ENCODE data around the gene ZNF407.

ZNF407 gene

DNA sequence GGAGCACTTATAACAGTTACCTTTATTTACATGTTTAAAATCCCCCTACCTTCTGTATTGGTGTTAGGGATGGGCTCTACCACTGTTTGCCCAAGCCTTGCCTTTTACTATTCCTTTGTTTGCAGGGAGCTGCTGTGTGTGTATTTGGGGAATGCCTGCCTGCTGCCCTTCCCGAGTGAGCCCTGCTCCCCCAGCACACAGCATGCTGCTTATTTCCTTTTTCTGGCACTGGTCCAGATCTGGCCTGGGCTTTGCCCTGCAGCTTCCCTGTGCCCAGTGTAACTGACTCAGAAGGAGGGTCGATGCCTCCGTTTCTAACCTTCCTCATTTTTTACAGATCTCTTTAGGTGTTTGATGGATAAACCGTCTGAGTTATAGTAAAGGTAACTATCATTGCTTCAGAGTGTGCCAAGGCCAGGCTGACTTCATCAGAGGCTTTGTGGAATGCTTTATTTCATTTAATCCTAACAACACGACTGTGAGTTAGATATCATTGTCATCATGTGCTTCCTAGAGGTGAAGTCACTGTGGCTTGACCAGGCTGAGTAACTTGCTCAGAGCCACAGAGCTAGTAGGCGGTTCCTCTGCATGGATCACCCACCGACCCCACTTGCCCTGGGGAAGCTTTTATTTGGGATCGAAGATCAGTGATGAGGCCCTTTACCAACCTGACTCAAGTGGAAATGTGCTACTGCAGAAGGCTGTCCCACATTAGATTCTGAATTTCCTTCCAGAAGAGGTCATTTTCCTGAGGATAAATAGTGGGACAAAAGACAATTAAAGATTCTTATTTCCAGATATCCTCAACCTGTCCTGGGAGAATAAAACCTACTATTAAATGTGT is 238.8 kb downstream of the ZNF407 start:
- peak; percentile 62 for DNase-seq

DNA sequence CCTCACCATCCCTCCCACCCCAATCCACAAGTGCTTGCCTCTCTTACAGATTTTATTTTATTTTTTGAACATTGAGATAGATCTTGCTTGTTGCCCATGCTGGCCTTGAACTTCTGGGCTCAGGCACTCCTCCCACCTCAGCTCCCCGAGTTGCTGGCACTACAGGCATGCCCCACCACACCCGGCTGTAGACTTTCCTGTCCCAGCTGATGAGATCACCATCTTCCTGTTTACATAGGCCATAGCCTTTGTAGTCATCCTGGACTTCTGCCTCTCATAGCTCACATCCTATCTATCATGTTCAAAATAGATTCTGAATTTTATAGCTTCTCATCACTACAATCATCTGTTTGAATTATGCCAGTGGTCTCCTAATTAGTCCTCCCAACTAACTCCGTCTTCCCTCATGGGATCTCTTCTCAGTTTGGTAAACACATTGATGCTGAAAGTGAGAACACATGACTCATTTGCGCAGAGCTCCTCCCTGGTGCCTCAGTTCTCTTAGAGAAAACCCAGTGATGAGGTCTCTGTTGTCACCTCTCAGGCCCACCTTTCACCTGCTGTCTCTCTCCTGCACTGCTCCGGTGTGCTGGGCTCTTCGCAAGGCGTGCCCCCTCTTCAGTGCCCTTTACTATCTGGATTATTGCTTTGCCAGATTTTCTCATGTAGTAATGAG is 243.0 kb downstream of the ZNF407 start:
- no peak for DNase-seq

DNA sequence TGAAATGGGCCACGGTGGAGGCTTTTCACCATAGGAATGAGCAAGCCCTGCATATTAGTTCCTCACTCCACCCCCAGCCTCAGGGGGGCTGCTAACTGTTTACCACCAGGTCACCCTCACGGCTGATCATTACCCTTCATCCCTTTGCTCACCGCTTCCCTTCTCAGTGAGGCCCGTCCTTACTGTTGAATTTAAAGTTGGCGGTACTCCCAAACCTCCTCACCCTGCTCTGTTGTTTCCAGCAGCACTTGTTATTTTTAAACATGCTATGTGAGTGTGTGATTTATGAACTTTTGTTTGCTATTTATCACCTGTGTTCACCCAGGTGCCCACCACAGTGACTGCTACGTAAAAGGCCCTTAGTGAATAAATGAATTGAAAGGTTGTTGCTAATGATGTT is 243.6 kb downstream of the ZNF407 start:
- DNase-seq = no peak

DNA sequence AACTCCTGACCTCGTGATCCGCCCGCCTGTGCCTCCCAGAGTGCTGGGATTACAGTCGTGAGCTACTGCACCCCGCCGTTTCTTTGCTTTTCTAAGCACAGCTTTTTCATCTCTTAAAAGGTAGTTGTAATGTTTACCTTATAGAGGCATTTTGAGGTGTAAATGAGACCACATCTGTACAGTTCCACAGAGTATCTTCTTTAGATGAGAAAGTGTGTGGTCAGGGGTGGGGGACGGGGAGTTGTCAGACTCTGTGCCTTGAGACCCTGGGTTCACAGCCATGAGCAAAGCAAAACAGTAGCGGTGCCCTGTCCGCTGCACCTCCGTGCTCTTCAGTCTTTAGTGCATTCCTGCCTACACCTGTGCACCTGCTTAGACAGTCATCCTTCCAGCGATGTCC is 251.6 kb downstream of the ZNF407 start:
- no peak for DNase-seq

DNA sequence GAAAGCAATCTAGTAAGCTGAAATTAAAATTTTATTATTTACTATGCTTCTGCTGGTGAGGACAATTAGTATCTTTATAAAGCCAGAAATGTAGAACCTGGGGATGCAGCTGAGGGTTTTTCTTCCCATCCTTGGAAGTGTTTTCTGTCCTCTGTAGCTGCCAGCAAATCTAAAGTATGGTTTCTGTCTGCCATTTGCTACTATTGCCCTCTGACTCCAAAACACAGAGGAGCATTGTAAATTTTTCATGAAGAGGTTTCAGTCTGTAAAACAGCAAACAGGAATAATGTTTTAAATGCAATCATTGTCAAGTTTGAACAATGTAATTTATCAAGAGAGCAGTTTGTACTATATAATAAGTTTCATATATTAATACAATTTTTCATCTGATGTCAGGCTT is 258.8 kb downstream of the ZNF407 start:
- no peak for DNase-seq

DNA sequence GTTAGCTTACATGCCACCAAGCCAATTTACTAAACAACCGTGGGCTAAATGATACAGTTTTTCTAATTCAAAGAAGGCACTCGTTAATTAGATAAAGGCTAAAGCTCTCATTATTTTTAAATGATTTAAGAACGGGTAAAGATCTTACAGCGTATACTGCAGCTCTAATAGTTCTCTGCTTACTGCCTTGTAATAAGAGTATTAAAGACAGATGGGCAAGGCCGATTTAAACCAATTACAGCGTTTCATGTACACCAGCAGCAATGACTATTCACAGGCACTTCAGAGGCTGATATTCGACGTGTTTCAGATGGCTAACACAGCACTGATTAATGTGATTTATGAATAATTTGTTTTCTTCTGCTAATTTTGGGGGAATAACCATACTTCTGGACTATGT is 259.3 kb downstream of the ZNF407 start:
- DNase-seq = no peak

DNA sequence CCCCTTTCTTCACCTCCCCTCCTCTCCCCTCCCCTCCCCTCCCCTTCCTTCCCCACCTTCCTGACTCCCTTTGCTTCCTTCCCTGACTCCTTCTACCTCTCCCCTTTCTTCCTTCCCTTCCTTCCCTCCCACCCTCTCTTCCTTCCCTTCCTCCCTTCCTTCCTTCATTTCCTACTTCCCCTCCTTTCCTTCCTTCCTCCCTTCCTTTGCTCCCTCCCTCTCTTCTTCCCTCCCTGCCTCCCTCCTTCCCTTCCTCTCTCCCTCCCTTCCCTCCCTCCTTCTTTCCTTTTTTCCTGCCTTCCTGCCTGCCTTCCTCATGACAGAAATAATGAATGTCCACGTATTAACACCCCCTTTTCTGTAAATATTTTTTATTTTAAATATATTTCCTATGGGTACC is 260.2 kb downstream of the ZNF407 start:
- no peak for DNase-seq

DNA sequence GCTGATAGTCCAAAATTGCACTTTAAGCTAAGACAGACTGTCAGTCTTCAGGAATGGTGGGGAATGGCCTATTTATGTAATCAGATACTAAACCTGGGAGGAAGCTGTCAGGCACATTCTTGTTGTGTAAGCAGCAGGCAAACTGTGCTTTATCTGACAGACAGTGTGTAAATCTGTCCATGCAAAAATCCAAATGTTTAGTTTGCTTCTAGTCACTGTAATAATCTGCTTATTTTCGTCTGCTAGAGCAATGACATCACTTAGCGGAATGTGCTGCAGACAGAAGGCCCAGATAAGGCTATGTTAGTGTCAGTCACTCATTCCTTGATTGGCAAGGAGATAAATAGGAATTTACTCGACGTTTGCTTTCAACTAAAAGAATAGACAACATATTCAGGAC is 263.5 kb downstream of the ZNF407 start:
- no peak for DNase-seq

DNA sequence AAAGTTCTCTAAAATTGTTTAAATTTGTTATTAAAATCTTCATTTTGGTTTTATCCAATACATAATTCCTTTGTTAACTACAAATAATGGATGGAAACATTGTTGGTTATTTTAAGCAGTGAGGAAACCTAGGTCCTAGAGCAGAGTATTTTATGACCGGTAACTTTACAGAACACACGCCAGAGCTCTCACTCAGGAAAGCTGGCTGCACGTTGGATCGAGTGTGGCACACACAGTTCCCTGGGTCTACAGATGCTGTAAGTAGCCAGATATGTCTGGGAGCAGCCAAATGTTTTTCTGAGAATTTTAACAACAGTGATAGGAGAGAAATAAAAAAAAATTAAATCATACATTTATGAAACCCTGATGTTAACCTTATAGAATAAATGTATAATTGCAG is 264.4 kb downstream of the ZNF407 start:
- DNase-seq = no peak

DNA sequence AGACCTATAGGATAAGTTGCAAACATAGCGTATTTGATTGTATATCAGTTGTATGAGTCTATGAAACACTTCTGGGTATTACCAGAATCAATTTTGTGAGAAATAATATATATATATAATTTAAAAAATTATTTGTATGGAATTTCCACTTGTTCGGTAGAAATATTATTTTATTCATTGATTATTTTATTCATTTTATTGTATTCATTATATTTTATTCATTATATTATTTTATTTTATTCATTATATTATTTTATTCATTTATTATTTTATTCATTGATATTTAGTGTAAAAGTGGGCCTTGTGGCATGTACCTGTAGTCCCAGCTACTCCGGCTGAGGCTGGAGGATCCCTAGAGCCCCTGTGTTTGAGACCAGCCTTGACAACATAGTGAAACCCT is 268.9 kb downstream of the ZNF407 start:
- no peak for DNase-seq

DNA sequence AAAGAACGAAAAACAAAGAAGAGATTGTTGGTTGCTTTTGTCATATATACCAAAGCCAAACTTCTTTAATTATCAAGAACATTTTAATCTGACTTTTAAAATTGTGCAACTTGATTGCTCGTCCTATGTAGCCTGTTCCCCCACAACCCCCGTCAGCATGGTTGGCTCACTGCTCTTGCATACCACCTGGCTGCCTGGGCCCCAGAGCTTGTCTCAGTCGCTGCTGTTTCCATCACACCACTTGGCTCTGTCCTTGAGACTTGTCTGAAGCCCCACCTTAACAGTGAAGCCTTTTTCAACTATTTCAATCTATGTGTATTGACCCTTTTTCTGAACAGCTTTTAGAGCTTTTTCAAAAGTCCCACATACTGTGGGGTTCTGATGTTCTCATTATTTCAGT is 270.8 kb downstream of the ZNF407 start:
- DNase-seq = no peak

DNA sequence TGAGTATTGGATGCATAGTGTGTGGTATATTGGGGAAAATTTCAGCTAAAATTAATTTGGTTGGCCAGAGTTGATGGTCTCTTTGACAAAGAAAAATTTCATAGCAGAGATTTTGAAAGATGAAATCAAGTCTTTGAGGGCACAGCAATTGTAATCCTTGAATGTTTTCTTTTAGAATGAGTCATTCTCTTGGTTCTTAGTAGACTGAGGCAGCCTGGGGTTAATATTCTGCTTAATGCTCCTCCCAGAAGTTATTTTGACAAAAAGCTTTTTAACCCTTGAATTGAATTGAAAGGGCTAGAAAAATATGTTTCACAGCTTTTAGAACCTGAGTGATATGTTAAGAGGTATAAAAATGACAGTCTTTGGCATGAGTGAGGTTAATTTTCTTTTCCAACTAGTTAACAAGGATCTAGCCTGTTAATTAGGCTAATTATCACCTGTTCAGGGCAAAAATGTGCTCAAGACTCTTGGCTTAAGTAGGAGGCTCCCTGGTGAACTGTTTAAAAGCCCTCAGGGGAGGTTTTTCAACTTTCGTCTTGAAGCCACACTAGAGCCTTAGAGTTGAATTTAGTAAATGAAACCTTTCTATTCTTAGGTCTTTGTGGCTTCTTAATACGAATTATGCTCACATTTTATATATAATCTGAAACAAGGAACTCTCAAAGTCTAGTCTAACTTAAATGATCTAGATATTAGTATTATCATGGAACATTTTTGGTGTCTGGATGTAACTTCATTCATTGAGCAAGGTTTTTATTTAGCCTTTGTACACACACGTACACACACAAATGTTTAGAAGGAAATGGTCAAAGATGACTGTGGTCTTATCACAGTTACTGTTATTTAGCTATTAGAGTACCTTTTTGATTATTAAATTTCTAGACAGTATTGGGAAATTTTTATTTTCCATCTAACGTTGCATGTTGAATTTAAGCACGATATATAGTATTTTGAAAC is 272.5 kb downstream of the ZNF407 start:
- DNase-seq = no peak

DNA sequence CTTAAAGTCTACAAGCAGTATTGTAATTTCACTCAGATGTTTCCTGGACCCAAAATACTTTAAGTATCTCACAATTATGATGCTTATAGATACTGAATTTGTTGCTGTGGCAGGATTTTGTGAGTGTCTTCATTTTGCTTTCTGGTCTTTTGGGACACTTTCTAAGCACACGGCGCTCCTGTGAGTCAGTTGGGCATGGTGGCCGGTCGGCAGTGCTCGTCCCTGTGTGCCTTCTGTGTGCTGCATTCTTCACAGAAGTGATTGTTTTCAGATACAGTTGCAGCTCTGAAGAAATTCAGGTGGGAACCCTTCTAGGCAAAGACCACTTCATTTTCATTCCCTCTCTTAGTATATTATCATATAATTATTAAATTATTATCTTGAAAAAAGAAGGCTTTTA is 273.3 kb downstream of the ZNF407 start:
- DNase-seq = no peak

DNA sequence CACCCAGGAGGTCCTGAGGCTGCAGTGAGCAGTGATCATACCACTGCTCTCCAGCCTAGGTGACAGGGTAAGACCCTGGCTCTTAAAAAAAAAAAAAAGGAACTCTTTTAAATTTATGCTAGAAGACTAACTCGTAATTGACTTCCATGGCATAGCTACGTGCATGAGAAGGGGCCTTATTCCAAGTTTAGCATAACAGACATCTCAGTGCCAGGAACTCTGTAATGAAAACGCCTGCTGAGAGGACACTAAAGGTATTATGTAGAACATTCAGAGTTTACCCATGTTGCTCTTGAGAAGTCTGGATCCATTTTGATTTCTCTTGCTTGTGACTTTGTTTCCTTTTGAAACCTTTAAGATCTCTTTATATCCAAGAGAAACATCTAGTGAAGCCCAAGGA is 276.0 kb downstream of the ZNF407 start:
- no peak for DNase-seq

DNA sequence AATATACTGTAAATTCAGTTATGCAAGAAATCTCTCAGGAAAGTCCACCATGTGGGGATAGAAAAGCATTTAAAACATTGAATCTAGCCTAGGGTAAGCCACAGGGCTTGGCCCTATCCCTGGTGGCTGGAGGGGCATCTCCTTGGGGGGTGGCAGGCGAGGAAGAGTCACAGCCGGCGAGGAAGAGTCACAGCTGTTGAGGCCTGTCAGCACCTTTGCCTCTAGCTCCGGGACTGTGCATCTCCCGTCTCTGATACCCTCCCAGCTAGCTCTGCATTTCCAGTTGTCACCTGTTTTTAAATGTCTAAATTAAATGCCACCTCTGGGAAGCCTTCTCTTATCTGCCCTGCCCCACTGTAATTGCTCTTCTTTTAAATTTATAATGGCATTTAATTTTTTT is 276.7 kb downstream of the ZNF407 start:
- DNase-seq = no peak

DNA sequence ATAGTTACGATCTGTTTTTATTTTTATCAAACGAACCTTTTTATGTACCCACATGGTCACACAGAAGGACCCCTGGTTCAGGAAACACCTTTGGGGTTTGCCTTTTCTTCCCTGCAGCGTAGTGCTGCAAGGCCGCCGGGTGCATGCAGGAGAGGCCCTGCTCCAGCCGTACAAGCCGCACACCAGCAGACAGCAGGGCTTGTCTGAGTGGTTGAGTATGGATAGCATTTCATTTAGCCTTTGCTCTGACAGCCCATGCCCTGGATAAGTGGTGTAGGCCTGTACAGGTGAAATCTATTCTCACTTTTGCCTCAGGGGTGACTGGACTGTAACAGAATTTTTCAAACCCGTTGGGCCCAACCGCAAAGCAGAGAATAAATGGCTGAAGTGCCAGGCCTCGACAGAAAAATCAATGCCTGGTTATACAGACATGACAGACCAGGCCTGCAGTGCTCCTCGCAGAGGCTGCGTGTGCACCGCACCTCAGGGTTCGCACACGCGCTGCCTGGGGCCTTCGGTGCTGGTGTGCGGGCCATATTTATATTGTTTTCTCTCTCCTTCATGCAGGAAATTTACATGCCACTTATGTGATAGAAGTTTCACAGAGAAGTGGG is 279.1 kb downstream of the ZNF407 start:
- no peak for DNase-seq

DNA sequence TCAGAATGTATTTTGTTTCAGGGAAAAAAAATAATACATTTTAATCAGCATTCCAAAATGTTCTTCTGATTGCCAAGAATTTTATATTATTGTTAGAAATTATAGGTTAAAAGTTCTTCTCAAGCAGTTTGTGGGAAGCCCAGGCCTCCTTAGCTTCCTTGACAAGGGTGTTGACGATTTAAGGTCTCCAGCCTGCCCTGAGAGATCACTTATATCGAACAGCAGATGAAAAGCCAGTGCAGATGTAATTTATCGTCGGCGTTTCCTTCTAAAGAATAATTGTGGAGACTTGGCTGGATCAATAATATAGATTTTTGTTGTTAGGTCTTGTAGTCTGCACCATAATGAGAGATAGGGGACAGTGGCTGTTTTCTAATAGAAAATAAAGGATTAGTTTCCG is 280.6 kb downstream of the ZNF407 start:
- DNase-seq = no peak

DNA sequence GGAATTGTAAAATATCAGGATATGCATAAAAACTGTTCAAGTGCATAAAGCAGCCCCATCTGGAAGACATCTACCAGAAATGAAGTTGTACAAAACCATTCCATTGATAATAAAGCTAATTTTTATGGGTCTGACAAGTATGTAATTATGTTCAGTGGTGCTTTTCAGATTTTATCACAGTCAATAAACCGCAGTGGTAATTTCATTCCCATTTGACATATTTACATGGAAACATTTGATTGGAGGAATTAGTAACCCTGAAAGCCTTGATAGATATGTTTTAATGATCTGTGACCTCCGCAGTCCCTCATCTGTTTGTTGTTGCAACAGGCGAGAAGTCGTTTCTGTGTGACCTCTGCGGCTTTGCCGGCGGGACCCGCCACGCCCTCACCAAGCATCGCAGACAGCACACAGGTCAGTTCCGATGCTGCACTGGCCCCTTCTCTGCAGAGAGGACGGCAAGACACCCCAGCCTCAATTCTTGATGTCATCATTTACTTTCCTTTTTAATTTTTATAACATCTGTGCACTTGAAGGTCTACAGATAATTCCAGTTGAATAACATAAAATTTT is 283.1 kb downstream of the ZNF407 start:
- no peak for DNase-seq

DNA sequence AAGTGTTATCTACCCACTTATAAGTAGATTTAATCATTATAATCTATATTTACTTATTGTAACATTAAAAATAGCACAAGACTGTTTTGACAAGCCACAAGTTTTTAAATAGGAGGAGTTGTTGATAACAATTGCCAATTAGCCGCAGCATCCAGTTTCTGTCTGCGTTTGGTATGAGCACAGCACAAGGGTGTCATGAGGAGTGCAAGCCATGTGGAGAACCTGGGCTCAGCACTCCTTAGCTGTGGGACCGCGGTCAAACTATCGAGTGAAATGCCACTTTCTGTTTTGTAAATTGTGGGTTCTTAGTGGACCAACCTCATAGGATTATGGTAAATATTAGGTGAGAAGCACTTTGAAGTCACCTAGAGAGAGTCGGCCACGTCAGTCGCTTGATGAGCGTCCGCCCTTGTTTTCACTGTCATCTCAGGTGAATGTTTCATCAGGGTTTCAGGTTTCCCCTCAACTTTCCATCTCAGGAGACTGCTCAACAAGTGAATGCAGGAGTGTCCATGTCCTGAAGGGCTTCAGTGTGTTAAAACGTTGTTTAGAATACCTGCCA is 294.5 kb downstream of the ZNF407 start:
- DNase-seq = no peak

DNA sequence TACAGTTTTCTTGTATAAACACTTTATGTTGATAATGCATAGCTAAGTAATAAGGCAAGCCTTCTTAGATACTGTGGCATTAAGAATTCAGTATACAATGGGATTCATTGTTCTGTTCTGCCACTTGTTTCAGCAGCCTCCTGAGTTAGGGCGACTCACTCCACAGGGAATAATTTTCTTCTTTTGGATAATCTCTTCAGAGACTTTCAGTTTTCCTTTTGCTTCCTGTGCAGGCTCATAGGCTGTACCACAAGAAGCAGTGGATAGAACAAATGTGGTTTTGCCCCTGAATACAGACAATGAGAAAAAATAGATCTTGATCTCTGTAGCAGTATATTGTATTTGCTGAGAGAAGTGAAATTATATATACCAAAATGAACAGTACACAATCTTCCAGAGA is 298.0 kb downstream of the ZNF407 start:
- no peak for DNase-seq

DNA sequence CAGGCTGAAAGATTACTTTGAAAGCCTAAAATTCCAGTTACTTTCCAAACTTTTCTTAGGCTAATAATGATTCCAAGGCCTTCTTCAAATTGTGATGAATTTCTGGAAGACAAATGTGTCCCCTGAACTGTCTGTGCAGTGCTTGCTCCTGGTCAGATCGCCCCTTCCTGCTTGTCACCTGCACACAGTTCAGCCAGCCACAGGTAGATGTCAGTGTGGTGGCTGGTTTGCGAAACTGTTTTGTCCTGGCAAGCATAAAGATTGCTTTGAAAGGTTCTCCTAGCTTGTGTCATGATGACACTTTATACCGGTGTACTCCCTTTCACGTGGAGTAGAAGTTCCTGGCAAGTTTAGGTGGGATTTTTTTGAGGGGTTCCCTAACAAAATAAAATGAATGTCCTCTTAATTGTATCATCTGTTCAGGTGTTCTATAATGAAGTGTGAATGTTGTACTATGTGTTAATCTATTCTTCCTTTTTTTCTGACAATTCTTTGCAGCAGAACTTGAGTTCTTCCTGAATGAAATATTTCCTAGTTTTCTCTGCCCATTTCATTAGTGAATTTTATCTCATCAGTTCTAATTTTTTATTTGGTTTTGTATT is 298.8 kb downstream of the ZNF407 start:
- DNase-seq = peak; percentile 1

All from hematopoietic multipotent progenitor cell treated with erythropoietin and hydrocortisone succinate and interleukin-3 and kit ligand, for 8 days (in vitro differentiated cells).